PC-9 (cell line): ENCODE data around the gene MBNL2. TPM values are rescaled to one million over a fixed set of nuclear protein-coding genes. Genes with fewer than 3 reads are reported as not detected.

Experiments used
- BruUV-seq: library from RNA; stranded (reverse); fragments of 400-500 nt; replicated peaks from 2 replicates; lab custom pipeline; 2021; lab: Mats Ljungman, UMichigan
- CTCF ChIA-PET: fragments of 300-600 bp; sonication (Branson Sonifier 250); formaldehyde crosslinking; loops from one replicate; lab custom pipeline; 2022; ENCODE audit warnings: antibody characterized with exemption; lab: Charles Lee
- POLR2A ChIA-PET: fragments of 300-600 bp; sonication (Branson Sonifier 250); formaldehyde crosslinking; loops from one replicate; lab custom pipeline; 2022; ENCODE audit warnings: antibody characterized with exemption; ENCODE audit not compliant: unreplicated experiment; lab: Charles Lee
- DNase-seq, 2 experiments: peaks; one replicate each; pipeline versions ENCODE4 v3.0.0 to v3.0.0-alpha.2; 2015 to 2022; ENCODE audit warnings: mixed read lengths in 1 of 2
- H2AFZ ChIP-seq: fragments of 200-600 bp; sonication (generic); 2 replicates; pipeline ENCODE4 v1.8.1; 2017; ENCODE audit warnings: antibody characterized with exemption
- H3F3A ChIP-seq: fragments of 200-600 bp; sonication (generic); 2 replicates; pipeline ENCODE4 v1.8.1; 2017; ENCODE audit warnings: antibody characterized with exemption, mild to moderate bottlenecking, low read depth; ENCODE audit not compliant: insufficient read depth
- H3K27ac ChIP-seq: fragments of 200-600 bp; sonication (generic); 2 replicates; pipeline ENCODE4 v1.6.1; 2016; ENCODE audit warnings: mixed run types
- H3K27me3 ChIP-seq: fragments of 200-600 bp; sonication (generic); 2 replicates; pipeline ENCODE4 v1.6.1; 2016; ENCODE audit warnings: low read depth, mixed run types; ENCODE audit not compliant: insufficient read depth
- H3K36me3 ChIP-seq: fragments of 200-600 bp; sonication (generic); 2 replicates; pipeline ENCODE4 v1.6.1; 2016; ENCODE audit warnings: low read depth, mixed run types
- H3K4me1 ChIP-seq: fragments of 200-600 bp; sonication (generic); replicated peaks from 2 replicates; pipeline ENCODE4 v1.6.1; 2016; ENCODE audit warnings: mixed run types; ENCODE audit not compliant: insufficient read depth
- H3K4me2 ChIP-seq: fragments of 200-600 bp; sonication (generic); 2 replicates; pipeline ENCODE4 v1.6.1; 2017; ENCODE audit warnings: mixed run types
- H3K4me3 ChIP-seq: fragments of 200-600 bp; sonication (generic); 2 replicates; pipeline ENCODE4 v1.6.1; 2016; ENCODE audit warnings: mixed run types
- H3K79me2 ChIP-seq: fragments of 200-600 bp; sonication (generic); 2 replicates; pipeline ENCODE4 v1.6.1; 2017; ENCODE audit warnings: low read depth, mixed run types
- H3K9me2 ChIP-seq: fragments of 200-600 bp; sonication (generic); 2 replicates; pipeline ENCODE4 v1.8.1; 2017; ENCODE audit warnings: mild to moderate bottlenecking; ENCODE audit not compliant: insufficient read depth
- H3K9me3 ChIP-seq: fragments of 200-600 bp; sonication (generic); 2 replicates; pipeline ENCODE4 v1.8.1; 2016; ENCODE audit warnings: low read depth; ENCODE audit not compliant: insufficient read depth
- H4K20me1 ChIP-seq: fragments of 200-600 bp; sonication (generic); 2 replicates; pipeline ENCODE4 v1.8.1; 2017; ENCODE audit not compliant: insufficient read depth
- EZH2 ChIP-seq: fragments of 200-600 bp; sonication (generic); IDR thresholded peaks from 2 replicates; pipeline ENCODE4 v1.8.0; 2017; ENCODE audit warnings: antibody characterized with exemption, low read depth
- intact Hi-C: fragments of 100-400 bp; cut with micrococcal nuclease; formaldehyde crosslinking; loops from one replicate; pipeline ENCODE4 v1.10.0; 2022; ENCODE audit not compliant: unreplicated experiment
- total RNA-seq: library from RNA; stranded (reverse); gene quantifications from 2 replicates; pipeline ENCODE4 v1.2.3, GENCODE V29; 2021
- TF ChIP-seq, protein P1 (sequence below): fragments of 200-600 bp; sonication (generic); conservative IDR thresholded peaks from 2 replicates; pipeline ENCODE4 v1.6.1; 2017; ENCODE audit warnings: mixed run types, antibody characterized with exemption, mild to moderate bottlenecking, moderate library complexity

MBNL2 gene
- total RNA-seq, 1 experiment from 2014 or later = 91.3 TPM

DNA sequence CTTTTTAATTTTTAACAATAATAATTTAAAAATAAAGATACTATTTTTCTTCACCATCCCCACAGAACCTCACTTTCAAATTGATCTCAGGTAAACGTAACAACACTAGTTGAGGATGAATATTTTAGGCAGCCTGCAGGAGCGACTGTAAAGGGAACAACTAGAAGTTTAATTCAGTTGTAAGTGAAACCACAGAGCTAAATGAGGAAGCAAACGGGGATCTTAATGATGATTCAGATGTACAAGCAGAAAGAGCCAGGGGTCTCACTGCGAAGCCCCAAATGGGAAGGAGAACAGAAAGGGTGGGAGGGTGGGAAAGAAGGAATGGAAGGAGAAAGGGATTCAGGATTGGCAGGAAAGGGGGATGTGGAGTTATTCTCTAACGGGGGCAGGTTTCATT, 157.3 kb downstream of the MBNL2 start:
- ChIA-PET CTCF (no interaction called here), POLR2A (no interaction called here)
- no TSS peak for BruUV-seq
- TF ChIP-seq EZH2 = no peak
- TF ChIP-seq, protein P1, sequence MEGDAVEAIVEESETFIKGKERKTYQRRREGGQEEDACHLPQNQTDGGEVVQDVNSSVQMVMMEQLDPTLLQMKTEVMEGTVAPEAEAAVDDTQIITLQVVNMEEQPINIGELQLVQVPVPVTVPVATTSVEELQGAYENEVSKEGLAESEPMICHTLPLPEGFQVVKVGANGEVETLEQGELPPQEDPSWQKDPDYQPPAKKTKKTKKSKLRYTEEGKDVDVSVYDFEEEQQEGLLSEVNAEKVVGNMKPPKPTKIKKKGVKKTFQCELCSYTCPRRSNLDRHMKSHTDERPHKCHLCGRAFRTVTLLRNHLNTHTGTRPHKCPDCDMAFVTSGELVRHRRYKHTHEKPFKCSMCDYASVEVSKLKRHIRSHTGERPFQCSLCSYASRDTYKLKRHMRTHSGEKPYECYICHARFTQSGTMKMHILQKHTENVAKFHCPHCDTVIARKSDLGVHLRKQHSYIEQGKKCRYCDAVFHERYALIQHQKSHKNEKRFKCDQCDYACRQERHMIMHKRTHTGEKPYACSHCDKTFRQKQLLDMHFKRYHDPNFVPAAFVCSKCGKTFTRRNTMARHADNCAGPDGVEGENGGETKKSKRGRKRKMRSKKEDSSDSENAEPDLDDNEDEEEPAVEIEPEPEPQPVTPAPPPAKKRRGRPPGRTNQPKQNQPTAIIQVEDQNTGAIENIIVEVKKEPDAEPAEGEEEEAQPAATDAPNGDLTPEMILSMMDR = no peak
- Histone ChIP-seq H3K4me3 (no peak overlapping the region), H4K20me1 (peaks cover 24% of the 10 kb centered on the region), H3K79me2 (peaks cover 10% of the 10 kb centered on the region; the same call in 1 of the 2 replicates), H3K36me3 (peaks cover 77% of the 10 kb centered on the region), H3K27ac (no peak overlapping the region), H3K4me1 (no peaks in the 10 kb centered on the region), H3K9me3 (no peaks in the 10 kb centered on the region), H2AFZ (no peak overlapping the region), H3K27me3 (no peaks in the 10 kb centered on the region), H3K4me2 (no peak overlapping the region), H3F3A (peaks cover 27% of the 10 kb centered on the region), H3K9me2 (no peaks in the 10 kb centered on the region; the same call in 1 of the 2 replicates)
- no peak for DNase-seq
- intact Hi-C loops = no loop called here

DNA sequence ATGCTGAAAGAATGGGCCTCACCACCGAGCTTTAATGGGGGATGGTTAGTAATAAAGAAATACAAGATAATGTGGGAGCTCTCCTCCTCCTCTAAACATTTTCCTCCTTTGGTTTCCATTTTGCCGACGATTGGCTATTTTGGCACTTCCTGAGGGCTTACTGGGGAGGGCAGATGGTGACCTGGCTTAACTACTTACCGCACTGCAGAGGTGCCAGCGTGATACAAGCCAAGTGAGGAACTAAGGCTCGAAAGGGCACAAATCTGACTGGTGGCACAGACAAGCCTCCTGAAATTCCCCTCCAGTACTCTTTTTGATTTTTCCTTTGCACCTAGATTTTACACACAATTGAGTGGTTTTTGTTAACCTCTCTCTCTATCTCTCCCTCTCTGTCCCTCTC, 158.6 kb downstream of the MBNL2 start:
- ChIA-PET CTCF (no interaction called here), POLR2A (no interaction called here)
- Histone ChIP-seq H3K36me3 (peaks cover 74% of the 10 kb centered on the region), H3K27me3 (no peaks in the 10 kb centered on the region), H3K9me2 (no peaks in the 10 kb centered on the region; the same call in 1 of the 2 replicates), H3K79me2 (0 out of 2 replicates have a peak, but pooled peaks cover 4% of the 10 kb centered on the region), H3K27ac (no peak overlapping the region), H4K20me1 (peaks cover 21% of the 10 kb centered on the region), H3K4me3 (no peak overlapping the region), H2AFZ (no peak overlapping the region), H3K9me3 (no peaks in the 10 kb centered on the region), H3K4me1 (no peaks in the 10 kb centered on the region), H3F3A (peaks cover 33% of the 10 kb centered on the region), H3K4me2 (no peak overlapping the region)
- no TSS peak for BruUV-seq
- DNase-seq = no peak
- TF ChIP-seq, protein P1 = no peak
- TF ChIP-seq EZH2 = no peak
- intact Hi-C loops = no loop called here

DNA sequence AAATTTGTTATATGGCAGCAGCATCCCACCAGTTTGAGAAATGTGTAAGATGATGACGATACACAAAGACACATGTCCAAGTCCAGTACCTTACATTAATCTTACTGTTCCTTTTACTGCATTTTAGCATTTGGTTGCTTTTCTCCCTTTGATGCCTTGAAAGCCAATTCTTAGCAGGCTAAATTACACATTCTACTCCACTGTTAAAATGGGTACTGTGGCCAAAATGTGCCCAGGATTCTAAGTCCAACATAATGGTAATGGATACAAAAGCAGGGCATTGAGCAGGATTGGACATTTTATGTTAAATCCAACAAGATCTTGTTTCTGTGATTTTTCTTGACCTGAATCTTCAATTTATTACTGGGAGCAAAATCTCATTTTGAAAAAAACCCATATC, 159.1 kb downstream of the MBNL2 start:
- Histone ChIP-seq H3K4me1 (no peaks in the 10 kb centered on the region), H4K20me1 (peaks cover 18% of the 10 kb centered on the region; the same call in 1 of the 2 replicates), H2AFZ (no peak overlapping the region), H3K36me3 (peaks cover 77% of the 10 kb centered on the region), H3K27me3 (no peaks in the 10 kb centered on the region), H3K27ac (no peak overlapping the region), H3K4me3 (no peak overlapping the region), H3K79me2 (0 out of 2 replicates have a peak, but pooled peaks cover 6% of the 10 kb centered on the region), H3K9me2 (no peaks in the 10 kb centered on the region; the same call in 1 of the 2 replicates), H3F3A (peaks cover 31% of the 10 kb centered on the region), H3K9me3 (no peaks in the 10 kb centered on the region), H3K4me2 (no peak overlapping the region)
- ChIA-PET POLR2A (no interaction called here), CTCF (no interaction called here)
- no peak for DNase-seq
- TF ChIP-seq, protein P1 = no peak
- no peak for TF ChIP-seq EZH2
- BruUV-seq = no TSS peak
- intact Hi-C loops = no loop called here
